NCI-H526 (cell line): ENCODE data around the gene OR2G3.
A peak's percentile ranks its signal among the peaks of the same experiment; 100 is the strongest.

ENCODE experiments used
- DNase-seq, 2 experiments: peaks; one replicate each; lab custom pipeline; 2025; lab: John Stamatoyannopoulos, UW

OR2G3 gene

DNA sequence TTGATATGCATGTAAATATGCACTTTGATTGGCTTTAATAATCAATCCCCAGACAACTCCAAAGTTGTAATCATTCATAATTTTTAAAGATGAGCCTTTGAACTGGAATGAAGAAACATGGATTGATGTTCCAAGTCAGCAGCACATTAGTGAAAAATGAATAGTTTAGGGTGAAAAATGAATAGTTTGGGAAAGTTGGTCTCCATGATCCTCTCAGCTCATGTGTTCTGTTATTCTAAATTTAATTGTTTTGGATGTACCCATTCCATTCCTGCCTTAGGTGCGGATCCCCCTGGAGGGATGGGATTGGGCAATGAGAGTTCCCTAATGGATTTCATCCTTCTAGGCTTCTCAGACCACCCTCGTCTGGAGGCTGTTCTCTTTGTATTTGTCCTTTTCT lies at the start of gene OR2G3:
OR2G3 (plus strand) TSS at position 301 of the 400 bp plus-strand sequence; CDS start at position 301, 0 bp downstream.
- no peak for DNase-seq

DNA sequence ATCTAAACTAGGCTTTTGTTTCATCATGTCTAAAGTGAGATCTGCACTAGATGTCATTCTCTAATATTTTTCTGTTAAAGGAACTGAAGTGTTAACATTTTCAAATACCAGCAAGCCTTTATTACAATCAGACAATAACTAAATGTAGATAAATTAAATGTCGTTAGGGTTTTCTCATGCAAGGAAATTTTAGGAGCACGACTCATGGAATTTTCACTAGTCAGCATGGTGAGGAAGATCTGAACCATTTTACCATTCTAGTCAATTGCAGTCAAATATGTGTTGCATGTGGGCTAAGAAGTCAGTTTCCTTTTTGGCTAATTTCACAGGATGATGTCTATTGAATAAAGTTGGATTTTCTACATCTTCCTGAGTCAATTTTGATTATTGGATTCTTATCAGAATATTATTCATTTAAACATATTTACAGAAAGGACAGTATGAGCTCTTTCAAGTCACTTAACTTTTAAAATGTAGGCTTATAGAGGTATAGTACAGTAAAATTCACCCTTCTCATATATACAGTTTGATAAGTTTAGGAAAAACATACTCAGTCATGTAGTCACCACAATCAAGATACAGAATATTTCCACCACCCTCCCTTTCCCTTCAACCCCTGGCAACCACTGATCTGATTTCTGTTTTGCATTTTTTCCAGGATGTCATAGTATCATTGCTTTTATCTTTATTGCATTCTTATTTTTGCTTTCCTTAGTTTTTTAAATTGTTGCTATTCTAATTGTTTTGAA lies 47.3 kb upstream of the OR2G3 start:
- no peak for DNase-seq

DNA sequence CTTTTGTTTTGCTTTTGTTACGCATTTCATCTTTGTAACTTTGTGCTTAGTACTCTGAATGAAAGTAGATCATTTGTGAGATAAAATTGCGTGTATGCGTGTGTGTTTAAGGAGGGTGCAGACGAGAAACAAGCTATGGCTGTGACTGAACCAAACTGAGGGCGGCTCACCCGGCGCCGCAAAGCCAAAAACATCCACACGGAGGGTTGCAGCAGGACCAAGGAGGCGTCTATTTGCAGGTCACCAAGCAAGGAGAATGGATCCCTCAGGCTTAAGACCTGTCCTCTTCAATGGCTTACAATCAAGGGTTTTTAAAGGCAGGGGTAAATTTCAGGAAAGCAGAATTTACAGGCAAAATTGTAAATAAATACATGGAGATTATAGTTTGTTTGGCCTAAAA lies 43.7 kb upstream of the OR2G3 start:
- no peak for DNase-seq

DNA sequence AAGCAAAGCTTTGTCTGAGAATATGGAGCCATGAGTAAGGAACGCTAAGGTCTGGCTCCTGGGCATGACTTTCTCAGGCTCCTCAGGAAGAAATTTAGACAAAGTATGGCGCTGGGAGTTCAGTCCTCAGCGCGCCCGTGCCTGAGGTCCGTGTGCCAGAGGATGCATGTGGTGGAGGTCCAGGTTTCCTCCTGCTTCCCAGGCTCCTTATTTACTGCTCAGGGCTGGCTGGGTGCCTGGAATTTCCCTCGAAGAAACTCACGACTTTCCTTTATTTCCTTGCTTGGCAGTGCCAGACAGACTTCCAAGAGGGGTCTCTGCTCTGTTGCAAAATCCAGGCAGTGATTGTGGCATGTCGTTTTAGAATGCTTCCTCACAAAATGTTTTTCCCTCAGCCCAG lies 43.2 kb upstream of the OR2G3 start:
- DNase-seq, result no peak

DNA sequence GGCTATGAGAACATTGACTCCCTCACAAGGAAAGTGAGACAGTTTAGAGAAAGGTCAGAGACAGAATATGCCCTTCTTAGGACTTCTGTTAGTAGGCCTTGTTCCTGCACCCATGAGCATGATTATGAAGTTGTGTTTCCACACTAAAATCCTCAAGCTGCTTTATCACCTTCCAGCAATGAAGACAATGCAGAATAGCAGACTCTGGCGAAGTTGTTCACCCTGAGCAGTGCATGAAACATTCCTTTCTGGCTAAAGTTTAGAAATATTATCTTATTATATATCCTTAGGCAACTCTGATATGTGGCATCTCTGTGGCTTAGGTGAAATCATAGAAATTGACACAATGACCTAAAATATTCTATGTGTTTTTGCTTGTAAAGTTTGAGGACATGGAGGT lies 31.1 kb upstream of the OR2G3 start:
- no peak for DNase-seq

DNA sequence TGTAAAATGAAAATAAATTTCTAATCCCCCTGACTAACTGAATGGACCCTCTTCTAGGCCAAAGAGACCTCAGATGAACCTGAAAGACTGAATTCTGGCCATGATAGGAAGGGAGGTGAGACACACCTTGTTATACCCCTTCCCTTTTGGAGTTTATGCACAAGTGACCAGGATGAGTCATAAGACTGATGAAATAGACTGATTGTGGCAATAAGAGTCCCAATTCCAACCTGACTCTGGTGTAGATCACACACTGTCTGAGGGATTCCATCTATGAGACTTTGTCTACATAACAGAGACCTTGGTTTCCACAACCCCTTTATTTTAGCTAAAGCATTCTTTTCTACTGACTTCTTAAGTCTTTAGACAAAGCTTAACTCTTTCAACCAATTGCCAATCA lies 30.7 kb upstream of the OR2G3 start:
- no peak for DNase-seq

DNA sequence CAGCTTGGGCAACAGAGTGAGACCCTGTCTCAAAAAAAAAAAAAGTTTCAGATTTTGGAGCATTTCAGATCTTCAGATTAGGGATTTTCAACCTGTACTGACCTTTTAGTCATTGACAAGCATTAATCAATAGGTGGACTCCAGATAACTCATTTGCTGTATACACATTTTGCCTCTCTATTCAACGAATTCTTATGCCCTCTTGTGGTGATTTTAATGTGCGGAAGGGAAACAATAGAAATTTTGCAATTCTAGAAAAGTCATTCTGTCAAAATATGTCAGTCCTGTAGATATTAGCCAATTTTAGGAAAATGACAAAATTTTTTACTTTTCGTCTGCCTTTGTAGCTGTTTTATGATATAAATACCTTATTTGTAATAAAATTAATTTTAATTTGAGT lies 28.9 kb upstream of the OR2G3 start:
- DNase-seq, result peak in 1 of 2 experiments; percentile 8

DNA sequence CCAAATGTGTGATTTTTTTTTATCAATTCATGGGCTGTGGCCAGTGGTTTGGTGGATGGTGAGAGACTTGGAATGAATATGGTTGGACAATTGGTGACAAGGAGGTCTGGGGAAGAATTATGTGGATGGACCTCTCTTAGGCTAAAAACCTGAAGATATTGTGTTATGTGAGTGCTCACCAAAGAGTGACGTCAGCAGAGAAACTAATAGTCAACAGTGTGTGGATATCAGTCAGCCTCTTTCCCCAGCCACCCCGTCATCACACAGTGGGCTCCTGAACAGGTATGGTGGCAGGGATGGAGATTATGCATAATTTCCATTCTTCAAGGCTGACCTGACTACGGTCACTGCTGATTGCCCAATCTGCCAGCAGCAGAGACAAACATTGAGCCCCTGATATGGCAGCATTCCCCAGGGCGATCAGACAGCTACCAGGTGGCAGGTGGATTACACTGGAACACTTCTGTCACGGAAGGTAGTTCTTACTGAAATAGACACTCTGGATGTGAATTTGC lies 26.4 kb upstream of the OR2G3 start:
- DNase-seq, result no peak

DNA sequence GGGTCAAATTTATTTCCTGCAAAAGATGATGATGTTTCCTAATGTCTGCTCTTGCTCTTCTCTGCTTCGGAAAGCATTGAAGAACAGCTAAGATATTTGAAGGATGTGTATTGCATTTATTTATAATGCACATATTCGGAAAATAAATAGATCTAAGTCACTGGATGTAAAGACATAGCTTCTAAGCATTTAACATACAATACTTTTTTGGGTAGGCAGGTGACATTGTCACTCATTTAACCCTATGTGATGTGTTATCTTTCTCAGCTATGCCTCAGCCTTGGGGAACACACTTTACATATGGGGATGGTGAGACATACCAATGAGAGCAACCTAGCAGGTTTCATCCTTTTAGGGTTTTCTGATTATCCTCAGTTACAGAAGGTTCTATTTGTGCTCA lies 17.3 kb upstream of the OR2G3 start, which contains the start of gene OR2G2:
OR2G2 (plus strand) TSS at position 301 of the 400 bp plus-strand sequence; CDS start at position 301, 0 bp downstream.
- DNase-seq, result no peak

DNA sequence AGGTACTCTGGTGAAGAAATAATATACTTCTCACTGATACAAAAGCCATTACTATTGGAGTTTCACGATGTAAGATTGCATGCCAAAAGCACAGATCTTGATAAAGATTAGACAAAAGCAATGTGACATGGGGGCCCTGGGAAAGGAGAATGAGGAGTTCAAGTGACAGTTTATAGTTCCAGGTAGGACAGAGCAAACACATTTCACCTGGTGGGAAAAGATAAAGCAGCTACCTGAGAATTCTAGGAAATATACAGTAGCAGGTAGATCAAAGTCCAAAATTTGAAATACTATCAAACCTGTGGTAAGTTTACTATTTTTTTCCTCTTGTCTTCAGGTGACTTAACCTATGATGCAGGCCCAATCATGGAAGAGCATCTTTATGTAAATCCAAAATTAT lies 8.0 kb downstream of the OR2G3 start:
- no peak for DNase-seq

DNA sequence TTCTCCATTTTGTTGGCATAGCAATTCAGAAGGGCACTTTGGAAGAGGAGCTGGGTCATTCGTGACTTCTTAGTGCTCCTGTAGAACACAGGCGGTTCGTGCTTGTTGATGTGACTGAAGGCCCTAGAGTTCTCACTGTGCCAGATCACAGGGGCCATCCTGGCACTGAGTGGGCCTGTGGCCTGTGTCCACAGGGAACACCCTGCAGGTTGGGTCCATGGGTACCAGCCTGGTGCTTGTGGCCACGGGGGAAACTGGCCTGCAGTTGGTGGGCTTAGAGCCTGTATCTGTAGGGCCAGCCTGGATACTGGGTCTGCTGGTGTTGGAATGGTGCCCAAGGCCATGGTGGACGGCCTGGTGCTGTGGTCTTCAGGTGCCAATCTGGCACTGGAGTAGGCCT lies 9.2 kb downstream of the OR2G3 start:
- DNase-seq, result no peak

DNA sequence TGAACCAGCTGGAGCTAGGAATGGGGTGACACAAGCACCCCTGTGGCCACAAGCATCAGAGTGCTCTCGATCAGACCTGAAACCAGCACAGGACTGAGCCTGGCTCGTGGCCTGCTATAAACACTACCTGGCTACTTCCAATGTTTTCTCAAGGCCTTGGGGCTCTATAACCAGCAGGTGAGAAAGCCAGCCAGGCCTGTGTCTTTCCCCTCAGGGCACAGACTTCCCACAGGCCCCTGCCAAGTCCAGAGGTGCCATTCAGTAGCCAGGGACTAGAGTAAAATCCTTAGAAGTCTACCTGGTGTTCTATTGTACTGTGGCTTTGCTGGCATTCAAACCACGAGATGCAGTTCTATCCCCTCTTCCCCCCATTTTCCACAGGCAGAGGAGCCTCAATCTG lies 22.6 kb downstream of the OR2G3 start:
- DNase-seq, result no peak

DNA sequence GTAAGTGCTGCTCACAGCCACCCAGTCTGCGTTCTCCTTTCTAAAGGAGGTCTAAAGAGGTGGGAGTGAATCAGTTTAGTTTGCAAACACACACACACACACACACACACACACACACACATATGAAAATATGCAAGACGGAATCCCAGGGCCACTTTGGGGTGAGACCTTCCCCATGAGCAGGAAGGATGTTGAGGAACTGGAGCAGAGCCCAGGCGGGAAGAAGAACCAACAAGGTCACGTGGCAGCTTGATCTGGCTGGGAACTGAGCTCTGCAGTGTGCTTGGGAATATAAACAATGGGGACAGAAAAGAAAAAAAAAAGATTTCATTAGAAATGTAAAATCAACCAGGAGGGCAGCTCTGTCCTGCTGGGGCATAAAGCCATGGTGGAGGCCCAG lies 32.6 kb downstream of the OR2G3 start:
- no peak for DNase-seq

DNA sequence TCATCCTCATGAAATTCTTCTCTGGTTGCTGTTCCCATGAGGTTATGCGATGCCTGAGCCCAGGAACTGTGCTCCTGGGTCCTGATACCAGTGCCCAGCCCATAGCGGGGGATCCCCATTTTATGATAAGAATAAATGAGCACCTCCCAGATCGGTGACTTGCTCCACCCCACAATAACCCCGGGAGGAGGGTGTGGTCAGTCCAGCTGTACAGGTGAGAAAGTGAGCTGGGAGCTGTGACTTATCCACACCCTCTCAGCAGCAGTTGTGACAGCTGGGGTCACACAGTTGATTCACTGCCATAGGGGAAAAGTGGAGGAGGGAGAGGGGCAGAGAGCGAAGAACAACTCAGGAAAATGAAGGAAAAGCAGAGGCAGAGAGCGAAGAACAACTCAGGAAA lies 33.4 kb downstream of the OR2G3 start:
- no peak for DNase-seq

DNA sequence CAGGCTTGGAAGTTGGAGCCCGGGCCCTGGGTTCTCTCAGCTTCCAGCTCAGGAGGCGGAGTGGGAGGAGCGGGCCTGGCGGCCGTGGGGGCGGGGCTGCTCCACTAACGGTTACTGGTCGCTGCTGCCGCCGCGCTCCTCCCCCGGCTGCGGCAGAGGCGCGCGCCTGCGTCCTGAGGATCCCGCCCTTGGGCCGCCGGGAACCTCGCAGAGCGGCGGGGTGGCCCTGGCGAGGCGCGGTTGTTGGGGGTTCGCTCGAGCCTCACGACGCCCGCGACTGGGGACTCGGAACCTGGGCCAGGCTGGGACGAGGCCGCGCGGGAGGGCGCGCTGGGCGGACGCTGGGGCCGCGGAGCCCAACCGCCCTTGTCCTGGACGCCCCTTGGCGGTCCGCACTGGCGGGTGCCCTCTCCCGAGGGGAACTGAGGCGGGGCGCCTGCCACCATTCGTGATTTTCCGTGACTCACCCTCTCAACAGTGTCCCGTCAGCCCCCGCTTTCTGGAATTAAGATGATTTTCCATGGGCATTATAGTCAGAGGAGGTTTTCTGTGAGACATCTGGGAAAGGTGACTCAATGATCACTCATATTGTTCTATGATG lies 34.1 kb downstream of the OR2G3 start:
- no peak for DNase-seq

DNA sequence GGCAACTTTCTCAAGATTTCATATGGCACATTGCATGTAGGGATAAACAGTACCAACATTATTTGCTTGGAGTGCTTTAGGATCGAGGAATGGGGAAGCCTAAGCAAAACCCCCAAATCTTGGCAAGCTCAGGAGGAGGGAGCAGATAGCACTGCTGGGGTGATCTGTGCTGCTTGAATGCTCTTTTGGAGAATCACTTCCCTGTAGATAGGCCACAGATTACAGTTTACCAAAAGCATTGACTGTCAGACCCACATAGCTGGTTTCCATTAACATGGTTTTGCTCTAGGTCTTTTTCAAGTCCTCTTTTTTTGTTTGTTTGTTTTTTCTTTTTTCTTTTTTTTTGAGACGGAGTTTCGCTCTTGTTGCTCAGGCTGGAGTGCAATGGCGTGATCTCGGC lies 37.4 kb downstream of the OR2G3 start:
- DNase-seq, result no peak

DNA sequence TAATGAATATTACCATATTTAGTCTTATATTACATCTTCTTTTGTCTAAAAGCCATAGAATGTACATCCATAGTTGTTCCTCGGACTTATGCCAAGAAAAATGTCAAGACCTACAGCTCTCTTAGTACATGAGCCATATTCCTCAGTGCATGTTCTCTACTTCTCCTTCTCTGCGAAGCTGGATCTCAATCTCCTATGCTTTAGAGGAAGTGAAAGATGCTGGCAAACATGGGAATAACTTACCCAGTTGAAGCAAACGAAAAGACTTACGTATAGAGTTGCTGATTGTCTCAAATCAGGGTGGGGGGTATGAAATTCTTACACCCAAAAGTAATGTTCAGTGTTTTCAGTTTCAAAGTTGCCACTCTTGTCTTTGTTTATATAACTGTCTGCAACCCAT lies 41.5 kb downstream of the OR2G3 start:
- DNase-seq, result no peak

DNA sequence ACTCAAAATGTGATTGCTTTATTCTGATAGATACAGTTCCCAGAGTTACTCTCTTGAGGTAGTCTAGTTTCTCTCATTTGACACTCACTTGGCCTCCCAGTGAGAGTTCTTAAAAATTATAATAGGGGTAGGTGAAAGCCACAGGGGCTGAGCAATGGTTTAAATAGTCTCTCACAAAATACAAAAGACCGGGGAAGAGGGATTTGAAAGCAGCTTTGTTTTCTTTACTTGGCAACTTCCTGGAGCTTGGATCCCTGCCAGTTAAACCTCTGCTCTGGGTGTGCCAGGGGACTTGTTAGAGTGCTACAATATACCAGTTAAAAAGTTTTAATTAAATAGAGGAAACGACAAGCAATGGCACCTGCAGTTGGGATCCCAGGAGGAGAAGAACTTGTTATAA lies 42.5 kb downstream of the OR2G3 start:
- no peak for DNase-seq

DNA sequence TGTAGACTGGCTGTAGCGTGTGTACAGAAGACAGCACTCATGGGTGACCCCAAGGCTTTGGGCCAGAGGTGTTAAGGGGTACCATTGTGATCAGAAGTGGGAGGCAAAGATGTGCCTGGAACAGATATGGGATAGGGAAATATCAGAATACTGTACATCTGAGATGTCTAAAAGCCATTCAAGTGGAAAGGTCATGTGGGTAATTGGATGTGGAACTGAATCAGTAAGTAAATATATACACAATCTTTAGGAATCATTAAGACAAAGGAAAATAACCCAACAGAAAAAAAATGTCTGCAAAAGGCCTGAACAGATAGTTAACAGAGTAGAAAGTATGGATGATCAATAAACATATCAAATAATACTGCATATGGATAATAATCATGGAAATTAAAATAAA lies 47.7 kb downstream of the OR2G3 start:
- DNase-seq, result no peak
